Type B pancreatic cell (in vitro differentiated cells): ENCODE data around the gene MCM8. TPM values are rescaled to one million over a fixed set of nuclear protein-coding genes. Genes with fewer than 3 reads are reported as not detected.

Experiments used
- DNase-seq: peaks from one replicate; pipeline ENCODE4 v3.0.0; 2021; ENCODE audit warnings: mixed read lengths; ENCODE audit not compliant: unreplicated experiment; ENCODE audit errors: extremely low spot score
- H3K27ac Mint-ChIP-seq: 2 replicates; pipeline ENCODE4 v1.8.0; 2021; ENCODE audit warnings: mild to moderate bottlenecking, mixed read lengths
- H3K27me3 Mint-ChIP-seq: 2 replicates; pipeline ENCODE4 v1.8.0; 2021; ENCODE audit warnings: mixed read lengths
- H3K36me3 Mint-ChIP-seq: 2 replicates; pipeline ENCODE4 v1.8.0; 2021; ENCODE audit warnings: mixed read lengths
- H3K4me1 Mint-ChIP-seq: one replicate; pipeline ENCODE4 v1.8.0; 2021; ENCODE audit warnings: mixed read lengths; ENCODE audit not compliant: unreplicated experiment
- H3K4me3 Mint-ChIP-seq: 2 replicates; pipeline ENCODE4 v1.8.0; 2021; ENCODE audit warnings: mild to moderate bottlenecking, mixed read lengths
- H3K9me3 Mint-ChIP-seq: 2 replicates; pipeline ENCODE4 v1.8.0; 2021; ENCODE audit warnings: mixed read lengths
- total RNA-seq: library from RNA; stranded (reverse); gene quantifications from 2 replicates; pipeline ENCODE4 v1.2.1, GENCODE V29; 2021; ENCODE audit warnings: low replicate concordance
- TF ChIP-seq, protein P1 (sequence below): fragments of 200-600 bp; sonication (generic); conservative IDR thresholded peaks from 2 replicates; pipeline ENCODE4 v1.5.0; 2021; ENCODE audit warnings: antibody characterized with exemption, mild to moderate bottlenecking

Gene MCM8
- total RNA-seq, 1 donor from 2014 or later: 19.9 TPM

- TF ChIP-seq, protein P1, sequence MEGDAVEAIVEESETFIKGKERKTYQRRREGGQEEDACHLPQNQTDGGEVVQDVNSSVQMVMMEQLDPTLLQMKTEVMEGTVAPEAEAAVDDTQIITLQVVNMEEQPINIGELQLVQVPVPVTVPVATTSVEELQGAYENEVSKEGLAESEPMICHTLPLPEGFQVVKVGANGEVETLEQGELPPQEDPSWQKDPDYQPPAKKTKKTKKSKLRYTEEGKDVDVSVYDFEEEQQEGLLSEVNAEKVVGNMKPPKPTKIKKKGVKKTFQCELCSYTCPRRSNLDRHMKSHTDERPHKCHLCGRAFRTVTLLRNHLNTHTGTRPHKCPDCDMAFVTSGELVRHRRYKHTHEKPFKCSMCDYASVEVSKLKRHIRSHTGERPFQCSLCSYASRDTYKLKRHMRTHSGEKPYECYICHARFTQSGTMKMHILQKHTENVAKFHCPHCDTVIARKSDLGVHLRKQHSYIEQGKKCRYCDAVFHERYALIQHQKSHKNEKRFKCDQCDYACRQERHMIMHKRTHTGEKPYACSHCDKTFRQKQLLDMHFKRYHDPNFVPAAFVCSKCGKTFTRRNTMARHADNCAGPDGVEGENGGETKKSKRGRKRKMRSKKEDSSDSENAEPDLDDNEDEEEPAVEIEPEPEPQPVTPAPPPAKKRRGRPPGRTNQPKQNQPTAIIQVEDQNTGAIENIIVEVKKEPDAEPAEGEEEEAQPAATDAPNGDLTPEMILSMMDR: no peak
- Mint-ChIP-seq H3K4me3 (no peak overlapping the region), H3K9me3 (no peaks in the 10 kb centered on the region), H3K27ac (no peak overlapping the region), H3K27me3 (no peaks in the 10 kb centered on the region), H3K36me3 (peaks cover 6% of the 10 kb centered on the region), H3K4me1 (peaks cover 21% of the 10 kb centered on the region)
- DNase-seq: no peak
Observed at GRCh38 chr20:5947276-5947675, 3.2 kb upstream of the MCM8 start.

GRCh38 chr20:5949943-5950270 is 545 bp upstream of the MCM8 start:
- H3K27ac Mint-ChIP-seq: peak overlapping the region; percentile 90
- H3K4me3 Mint-ChIP-seq: peak overlapping the region; percentile 96
- no peak for DNase-seq
- TF ChIP-seq, protein P1: no peak
- H3K9me3 Mint-ChIP-seq: no peaks in the 10 kb centered on the region
- no peaks in the 10 kb centered on the region for H3K27me3 Mint-ChIP-seq
- H3K36me3 Mint-ChIP-seq: peaks cover 3% of the 10 kb centered on the region
- H3K4me1 Mint-ChIP-seq: peaks cover 21% of the 10 kb centered on the region

DNA sequence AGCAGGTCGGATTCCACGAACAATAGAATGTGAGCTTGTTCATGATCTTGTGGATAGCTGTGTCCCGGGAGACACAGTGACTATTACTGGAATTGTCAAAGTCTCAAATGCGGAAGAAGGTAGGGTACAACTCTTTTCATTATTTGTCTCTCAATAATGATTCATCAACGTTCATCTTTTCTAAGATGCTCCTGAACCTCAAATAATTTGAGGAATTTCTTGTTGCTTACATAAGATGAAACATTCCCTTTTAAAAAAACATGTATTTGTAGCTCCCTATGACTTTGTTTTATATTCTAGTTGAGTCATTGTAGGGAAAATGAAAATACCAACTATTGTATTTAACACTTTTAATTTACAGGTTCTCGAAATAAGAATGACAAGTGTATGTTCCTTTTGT is 17.0 kb downstream of the MCM8 start:
- Mint-ChIP-seq H3K4me3 (no peak overlapping the region), H3K27ac (no peak overlapping the region), H3K27me3 (no peaks in the 10 kb centered on the region), H3K9me3 (no peaks in the 10 kb centered on the region), H3K4me1 (no peaks in the 10 kb centered on the region), H3K36me3 (no peaks in the 10 kb centered on the region)
- no peak for DNase-seq
- TF ChIP-seq, protein P1: no peak

DNA sequence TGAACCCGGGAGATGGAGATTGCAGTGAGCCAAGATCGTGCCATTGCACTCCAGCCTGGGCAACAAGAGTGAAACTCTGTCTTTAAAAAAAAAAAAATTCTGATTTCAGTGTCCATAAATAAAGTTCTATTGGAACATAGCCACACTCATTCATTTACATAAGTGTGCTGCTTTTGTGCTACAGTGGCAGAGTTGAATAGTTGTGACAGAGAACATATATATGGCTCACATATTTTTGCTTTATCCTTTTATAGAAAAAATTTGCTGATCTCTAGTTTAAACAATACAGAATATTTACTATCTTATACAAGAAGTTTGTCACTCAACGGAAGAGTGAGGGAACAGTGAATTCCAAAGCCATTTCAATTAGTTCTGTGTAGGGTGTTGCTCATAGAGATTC is 18.0 kb downstream of the MCM8 start:
- H3K36me3 Mint-ChIP-seq: no peaks in the 10 kb centered on the region
- TF ChIP-seq, protein P1: no peak
- H3K9me3 Mint-ChIP-seq: no peaks in the 10 kb centered on the region
- no peak overlapping the region for H3K4me3 Mint-ChIP-seq
- H3K4me1 Mint-ChIP-seq: no peaks in the 10 kb centered on the region
- no peak overlapping the region for H3K27ac Mint-ChIP-seq
- no peak for DNase-seq
- H3K27me3 Mint-ChIP-seq: no peaks in the 10 kb centered on the region

- Mint-ChIP-seq H3K4me1 (no peaks in the 10 kb centered on the region), H3K27me3 (no peaks in the 10 kb centered on the region), H3K4me3 (no peak overlapping the region), H3K36me3 (no peaks in the 10 kb centered on the region), H3K9me3 (no peaks in the 10 kb centered on the region), H3K27ac (no peak overlapping the region)
- TF ChIP-seq, protein P1: no peak
- no peak for DNase-seq
Observed at GRCh38 chr20:5969348-5969935, 19.0 kb downstream of the MCM8 start.

GRCh38 chr20:5969940-5970339 is 19.5 kb downstream of the MCM8 start:
- DNase-seq: no peak
- Mint-ChIP-seq H3K4me1 (no peaks in the 10 kb centered on the region), H3K27ac (no peak overlapping the region), H3K4me3 (no peak overlapping the region), H3K27me3 (no peaks in the 10 kb centered on the region), H3K9me3 (no peaks in the 10 kb centered on the region), H3K36me3 (no peaks in the 10 kb centered on the region)
- TF ChIP-seq, protein P1: no peak
